ENCODE measurements around the gene ADGRE2.
A peak's percentile ranks its signal among the peaks of the same experiment; 100 is the strongest.

ADGRE2 gene

GRCh38 chr19:14732510-14732909, 45.9 kb downstream of the ADGRE2 start:
- no peak for DNase-seq

GRCh38 chr19:14731200-14731599, 47.2 kb downstream of the ADGRE2 start:
- DNase-seq, result no peak

DNA sequence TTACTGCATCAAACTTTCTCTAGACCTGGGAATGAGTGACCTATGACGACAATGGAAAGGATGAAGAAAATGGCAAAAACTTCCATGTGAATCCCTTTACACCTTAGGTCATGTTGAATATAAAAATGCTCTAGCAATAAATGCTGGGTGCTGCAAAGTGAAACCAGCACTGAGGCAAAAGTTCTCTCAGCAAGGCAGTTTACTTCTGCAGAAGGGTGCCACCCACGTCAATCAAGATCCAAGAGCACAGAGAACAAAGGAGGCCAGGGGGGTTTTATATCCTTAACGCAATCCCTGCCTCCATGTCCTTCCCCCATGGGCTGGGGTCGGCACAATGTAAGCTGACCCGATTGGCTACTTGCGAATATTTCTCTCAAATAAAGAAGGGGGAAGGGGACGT, 49.8 kb downstream of the ADGRE2 start:
- no peak for DNase-seq

- no peak for DNase-seq
Observed at GRCh38 chr19:14722127-14722526, 56.2 kb downstream of the ADGRE2 start.

GRCh38 chr19:14719162-14719561, 59.2 kb downstream of the ADGRE2 start:
- DNase-seq, result no peak

- DNase-seq, result no peak
Observed at GRCh38 chr19:14718522-14719116, 59.7 kb downstream of the ADGRE2 start.

GRCh38 chr19:14715841-14716240, 62.5 kb downstream of the ADGRE2 start:
- DNase-seq, result no peak

DNA sequence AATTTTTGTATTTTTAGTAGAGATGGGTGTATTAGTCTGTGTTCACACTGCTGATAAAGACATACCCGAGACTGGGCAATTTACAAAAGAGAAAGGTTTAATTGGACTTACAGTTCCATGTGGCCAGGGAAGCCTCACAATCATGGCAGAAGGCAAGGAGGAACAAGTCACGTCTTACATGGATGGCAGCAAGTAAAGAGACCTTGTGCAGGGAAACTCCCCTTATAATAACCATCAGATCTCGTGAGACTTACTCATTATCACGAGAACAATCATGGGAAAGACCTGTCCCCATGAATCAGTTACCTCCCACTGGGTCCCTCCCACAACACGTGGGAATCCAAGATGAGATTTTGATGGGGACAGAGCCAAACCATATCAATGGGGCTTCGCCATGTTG, 73.9 kb downstream of the ADGRE2 start:
- no peak for DNase-seq

DNA sequence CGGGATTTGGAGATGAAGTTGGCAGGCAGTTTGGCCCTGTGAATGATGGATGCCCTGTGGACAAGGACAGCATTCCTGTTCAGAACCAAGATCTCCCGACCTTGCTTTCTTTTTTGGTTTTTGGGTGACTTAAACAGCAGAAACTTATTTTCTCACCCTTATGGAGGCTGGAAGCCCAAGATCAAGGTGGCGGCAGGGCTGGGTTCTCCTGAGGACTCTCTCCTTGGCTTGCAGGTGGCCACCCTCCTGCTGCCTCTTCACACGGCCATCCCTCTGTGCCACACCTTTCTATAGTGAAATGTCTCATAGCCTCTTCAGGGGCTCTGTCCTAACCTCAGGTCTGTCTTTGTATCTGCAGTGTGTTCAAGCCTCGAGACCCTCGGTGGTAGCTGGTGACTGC, 74.5 kb downstream of the ADGRE2 start:
- no peak for DNase-seq

GRCh38 chr19:14700711-14701375, 77.5 kb downstream of the ADGRE2 start:
- DNase-seq, result no peak

GRCh38 chr19:14699641-14700040, 78.7 kb downstream of the ADGRE2 start:
- no peak for DNase-seq

GRCh38 chr19:14695471-14695870, 82.9 kb downstream of the ADGRE2 start:
- DNase-seq, result no peak

- no peak for DNase-seq
Observed at GRCh38 chr19:14694641-14695266, 83.6 kb downstream of the ADGRE2 start.

GRCh38 chr19:14689598-14690503, 88.5 kb downstream of the ADGRE2 start, which contains the start of gene ZNF333:
ZNF333 (plus strand) TSS chr19:14690048; CDS start chr19:14693492, 3,444 bp downstream.
- DNase-seq, result peak; percentile 96

DNA sequence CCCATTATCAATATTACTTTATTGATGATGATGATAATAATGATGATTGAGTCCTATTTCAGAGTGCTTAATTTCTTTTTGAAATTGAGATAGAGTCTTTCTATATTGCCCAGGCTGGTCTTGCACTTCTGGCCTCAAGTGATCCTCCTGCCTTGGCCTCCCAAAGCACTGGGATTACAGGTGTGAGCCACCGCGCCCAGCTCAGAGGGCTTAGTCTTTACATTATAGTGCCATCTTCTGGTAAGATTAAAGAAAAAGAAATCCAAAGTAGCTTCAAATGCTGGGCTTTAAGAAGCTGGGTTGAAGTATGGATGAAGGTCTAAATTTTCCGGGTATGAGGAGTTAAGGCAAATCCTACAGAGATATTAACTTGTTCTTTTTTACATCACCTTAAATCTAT, 91.9 kb downstream of the ADGRE2 start:
- DNase-seq, result peak; percentile 44

DNA sequence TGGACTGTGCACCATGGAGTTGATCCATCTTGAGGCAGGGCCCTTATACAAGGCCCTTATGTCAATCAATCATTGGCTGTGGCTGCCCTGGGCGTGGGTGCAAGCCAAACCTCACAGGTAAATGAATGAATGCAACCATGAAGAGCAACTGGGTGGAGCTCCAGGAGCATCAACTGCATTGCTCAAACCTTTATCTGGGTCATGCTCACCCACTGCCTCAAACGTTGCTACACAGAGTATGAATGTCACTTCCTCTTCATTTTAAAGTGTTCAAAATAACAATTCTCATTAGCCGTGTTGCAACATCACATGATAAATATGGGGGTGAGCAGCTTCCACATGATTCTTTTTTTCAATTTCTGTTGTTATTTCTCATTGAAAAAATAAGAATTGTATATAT, 94.9 kb downstream of the ADGRE2 start:
- DNase-seq, result peak; percentile 20

Data from CD4-positive, alpha-beta T cell treated with Interleukin-21 for 1 hour (primary cell).